Rectal smooth muscle tissue (tissue), 1 donor: ENCODE results near the gene CTSA.
"Not testable (repeated sequence)": the region's sequence is repeated elsewhere in the genome, so short reads cannot be mapped to it uniquely, and the experiment has no call there.

Source experiments
- H3K27ac ChIP-seq: one replicate; pipeline ENCODE4 v1.7.0; 2013; ENCODE audit warnings: low read depth, low read length, inconsistent platforms
- H3K27me3 ChIP-seq: one replicate; pipeline ENCODE4 v1.7.0; 2013; ENCODE audit warnings: low read length; ENCODE audit not compliant: control insufficient read depth, insufficient read depth
- H3K36me3 ChIP-seq: one replicate; pipeline ENCODE4 v1.7.0; 2013; ENCODE audit warnings: low read length; ENCODE audit not compliant: control insufficient read depth, insufficient read depth
- H3K4me1 ChIP-seq: one replicate; pipeline ENCODE4 v1.7.0; 2013; ENCODE audit warnings: low read length; ENCODE audit not compliant: control insufficient read depth, insufficient read depth
- H3K4me3 ChIP-seq: one replicate; pipeline ENCODE4 v1.7.0; 2013; ENCODE audit warnings: low read length
- H3K9ac ChIP-seq: one replicate; pipeline ENCODE4 v1.7.0; 2013; ENCODE audit warnings: low read length

The CTSA gene

DNA sequence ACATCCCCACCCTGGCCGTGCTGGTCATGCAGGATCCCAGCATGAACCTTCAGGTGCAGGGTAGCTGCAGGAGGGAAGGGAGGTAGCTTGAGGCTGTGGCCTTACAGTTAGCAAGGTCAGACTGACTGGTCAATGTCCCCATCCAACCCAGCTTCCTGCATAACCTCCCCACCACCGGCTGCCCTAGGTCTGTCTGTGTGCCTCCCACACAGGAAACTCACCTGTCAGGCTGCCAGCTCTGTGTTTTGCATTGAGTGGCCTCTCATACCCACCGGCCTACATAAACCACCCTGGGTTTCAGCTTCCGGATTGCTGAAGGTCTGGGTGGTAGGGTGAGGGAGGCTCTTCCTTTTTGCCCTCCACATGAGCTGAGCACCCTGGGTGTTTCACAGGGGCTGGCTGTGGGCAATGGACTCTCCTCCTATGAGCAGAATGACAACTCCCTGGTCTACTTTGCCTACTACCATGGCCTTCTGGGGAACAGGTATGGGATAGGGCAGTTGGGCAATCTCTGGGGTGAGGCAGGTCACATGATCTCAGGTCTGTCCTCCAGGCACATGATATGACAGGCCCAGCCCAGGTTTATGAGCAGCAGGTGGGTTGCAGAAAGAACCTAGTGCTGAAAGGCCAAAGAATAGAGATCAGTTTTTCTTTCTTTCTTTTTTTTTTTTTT lies 1.8 kb downstream of the CTSA start:
- Histone ChIP-seq H3K27me3 (no peaks in the 10 kb centered on the region), H3K27ac (no peak overlapping the region), H3K36me3 (peaks cover 13% of the 10 kb centered on the region), H3K4me1 (no peaks in the 10 kb centered on the region), H3K4me3 (peak overlapping the region; percentile 5), H3K9ac (no peak overlapping the region)

DNA sequence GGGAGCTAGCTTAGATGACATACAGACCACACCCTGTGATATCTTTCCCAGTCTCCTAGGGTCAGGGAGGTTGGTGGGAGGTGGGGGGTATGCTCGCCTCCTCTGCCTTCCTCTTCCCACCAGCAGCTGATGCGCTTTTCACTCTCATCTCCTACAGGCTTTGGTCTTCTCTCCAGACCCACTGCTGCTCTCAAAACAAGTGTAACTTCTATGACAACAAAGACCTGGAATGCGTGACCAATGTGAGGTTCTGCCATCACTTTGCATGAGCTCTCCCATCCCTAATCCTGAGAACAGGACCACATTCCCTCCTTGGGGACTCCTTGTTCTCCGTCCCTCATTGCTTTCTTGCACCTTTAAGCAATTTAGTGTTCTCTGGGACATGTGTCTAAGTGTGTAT lies 2.7 kb downstream of the CTSA start:
- H3K36me3 ChIP-seq, result peaks cover 13% of the 10 kb centered on the region
- H3K27me3 ChIP-seq, result no peaks in the 10 kb centered on the region
- H3K9ac ChIP-seq, result no peak overlapping the region
- no peaks in the 10 kb centered on the region for H3K4me1 ChIP-seq
- H3K27ac ChIP-seq, result no peak overlapping the region
- H3K4me3 ChIP-seq, result no peak overlapping the region

DNA sequence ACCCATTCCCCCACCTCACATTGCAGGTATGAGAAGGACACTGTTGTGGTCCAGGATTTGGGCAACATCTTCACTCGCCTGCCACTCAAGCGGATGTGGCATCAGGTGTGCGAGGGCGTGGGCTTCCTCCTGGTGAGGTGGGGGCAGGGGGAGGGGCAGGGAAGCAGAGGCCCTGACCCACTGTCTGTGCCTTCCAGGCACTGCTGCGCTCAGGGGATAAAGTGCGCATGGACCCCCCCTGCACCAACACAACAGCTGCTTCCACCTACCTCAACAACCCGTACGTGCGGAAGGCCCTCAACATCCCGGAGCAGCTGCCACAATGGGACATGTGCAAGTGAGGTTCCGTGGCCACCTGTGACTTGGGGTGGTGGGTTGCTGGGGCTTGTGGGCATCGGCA lies 3.7 kb downstream of the CTSA start:
- no peaks in the 10 kb centered on the region for H3K27me3 ChIP-seq
- no peak overlapping the region for H3K9ac ChIP-seq
- no peaks in the 10 kb centered on the region for H3K4me1 ChIP-seq
- no peak overlapping the region for H3K27ac ChIP-seq
- H3K36me3 ChIP-seq, result peaks cover 13% of the 10 kb centered on the region
- no peak overlapping the region for H3K4me3 ChIP-seq

DNA sequence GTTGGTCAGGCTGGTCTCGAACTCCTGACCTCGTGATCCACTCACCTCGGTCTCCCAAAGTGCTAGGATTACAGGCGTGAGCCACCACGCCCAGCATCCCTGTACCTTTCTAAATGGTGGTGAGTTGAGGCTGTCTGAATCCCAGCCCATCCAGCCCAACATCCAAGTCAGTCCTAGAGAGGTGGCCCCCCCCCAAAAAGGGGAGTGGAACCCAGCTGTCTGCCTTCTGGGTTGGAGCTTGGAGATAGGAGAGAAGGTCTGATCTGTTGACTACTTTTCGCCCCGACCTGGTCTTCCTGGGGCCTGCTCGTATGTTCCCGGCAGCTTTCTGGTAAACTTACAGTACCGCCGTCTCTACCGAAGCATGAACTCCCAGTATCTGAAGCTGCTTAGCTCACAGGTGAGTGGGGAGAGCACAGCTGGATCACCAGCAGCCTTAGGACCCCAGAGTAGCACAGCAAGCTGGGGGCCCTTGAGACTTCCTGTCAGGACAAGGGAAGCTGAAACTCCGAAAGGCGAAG lies 5.6 kb downstream of the CTSA start:
- no peak overlapping the region for H3K4me3 ChIP-seq
- H3K27ac ChIP-seq, result no peak overlapping the region
- peaks cover 13% of the 10 kb centered on the region for H3K36me3 ChIP-seq
- no peaks in the 10 kb centered on the region for H3K4me1 ChIP-seq
- H3K27me3 ChIP-seq, result no peaks in the 10 kb centered on the region
- H3K9ac ChIP-seq, result no peak overlapping the region

DNA sequence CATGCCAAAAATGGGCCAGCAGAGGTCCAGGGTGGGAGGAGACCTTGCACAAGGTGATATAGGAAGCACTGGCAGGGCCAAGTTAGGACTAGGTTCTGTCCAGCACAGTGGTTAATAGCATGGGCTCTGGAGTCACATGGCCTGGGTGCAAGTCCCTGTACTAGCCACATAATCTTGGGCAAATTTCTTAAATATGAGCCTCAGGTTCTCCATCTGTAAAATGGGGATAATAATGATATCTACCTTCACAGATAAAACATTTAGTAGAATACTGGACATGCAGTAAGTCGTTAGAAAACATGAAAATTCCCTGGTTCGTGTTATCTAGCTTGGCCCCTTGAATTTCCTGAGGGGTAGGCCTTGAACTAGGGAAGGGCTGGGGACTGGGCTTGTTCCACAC lies 6.2 kb downstream of the CTSA start:
- H3K36me3 ChIP-seq, result peaks cover 18% of the 10 kb centered on the region
- H3K27me3 ChIP-seq, result no peaks in the 10 kb centered on the region
- no peak overlapping the region for H3K27ac ChIP-seq
- H3K4me3 ChIP-seq, result no peak overlapping the region
- H3K9ac ChIP-seq, result no peak overlapping the region
- H3K4me1 ChIP-seq, result no peaks in the 10 kb centered on the region

DNA sequence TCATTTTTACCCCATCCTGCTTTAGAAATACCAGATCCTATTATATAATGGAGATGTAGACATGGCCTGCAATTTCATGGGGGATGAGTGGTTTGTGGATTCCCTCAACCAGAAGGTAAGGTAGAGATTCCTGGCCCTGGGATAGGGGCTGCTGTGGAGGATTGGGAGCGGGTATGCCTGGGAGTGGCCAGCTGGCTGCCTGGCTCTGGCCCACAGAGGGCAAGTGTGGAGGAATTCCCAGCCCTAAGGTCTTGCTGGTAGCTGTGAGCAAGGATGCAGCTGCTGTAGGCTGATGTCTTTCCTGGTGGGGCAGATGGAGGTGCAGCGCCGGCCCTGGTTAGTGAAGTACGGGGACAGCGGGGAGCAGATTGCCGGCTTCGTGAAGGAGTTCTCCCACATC lies 6.6 kb downstream of the CTSA start:
- no peaks in the 10 kb centered on the region for H3K4me1 ChIP-seq
- no peak overlapping the region for H3K9ac ChIP-seq
- peaks cover 18% of the 10 kb centered on the region for H3K36me3 ChIP-seq
- H3K4me3 ChIP-seq, result no peak overlapping the region
- no peak overlapping the region for H3K27ac ChIP-seq
- no peaks in the 10 kb centered on the region for H3K27me3 ChIP-seq

DNA sequence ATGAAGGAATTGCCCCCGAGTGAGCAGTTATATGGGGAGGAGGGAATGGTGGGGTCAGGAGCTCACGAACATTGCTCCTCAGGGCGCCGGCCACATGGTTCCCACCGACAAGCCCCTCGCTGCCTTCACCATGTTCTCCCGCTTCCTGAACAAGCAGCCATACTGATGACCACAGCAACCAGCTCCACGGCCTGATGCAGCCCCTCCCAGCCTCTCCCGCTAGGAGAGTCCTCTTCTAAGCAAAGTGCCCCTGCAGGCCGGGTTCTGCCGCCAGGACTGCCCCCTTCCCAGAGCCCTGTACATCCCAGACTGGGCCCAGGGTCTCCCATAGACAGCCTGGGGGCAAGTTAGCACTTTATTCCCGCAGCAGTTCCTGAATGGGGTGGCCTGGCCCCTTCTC lies 7.2 kb downstream of the CTSA start:
- Histone ChIP-seq H3K9ac (no peak overlapping the region), H3K27ac (no peak overlapping the region), H3K4me1 (no peaks in the 10 kb centered on the region), H3K27me3 (no peaks in the 10 kb centered on the region), H3K36me3 (peaks cover 15% of the 10 kb centered on the region), H3K4me3 (no peak overlapping the region)

DNA sequence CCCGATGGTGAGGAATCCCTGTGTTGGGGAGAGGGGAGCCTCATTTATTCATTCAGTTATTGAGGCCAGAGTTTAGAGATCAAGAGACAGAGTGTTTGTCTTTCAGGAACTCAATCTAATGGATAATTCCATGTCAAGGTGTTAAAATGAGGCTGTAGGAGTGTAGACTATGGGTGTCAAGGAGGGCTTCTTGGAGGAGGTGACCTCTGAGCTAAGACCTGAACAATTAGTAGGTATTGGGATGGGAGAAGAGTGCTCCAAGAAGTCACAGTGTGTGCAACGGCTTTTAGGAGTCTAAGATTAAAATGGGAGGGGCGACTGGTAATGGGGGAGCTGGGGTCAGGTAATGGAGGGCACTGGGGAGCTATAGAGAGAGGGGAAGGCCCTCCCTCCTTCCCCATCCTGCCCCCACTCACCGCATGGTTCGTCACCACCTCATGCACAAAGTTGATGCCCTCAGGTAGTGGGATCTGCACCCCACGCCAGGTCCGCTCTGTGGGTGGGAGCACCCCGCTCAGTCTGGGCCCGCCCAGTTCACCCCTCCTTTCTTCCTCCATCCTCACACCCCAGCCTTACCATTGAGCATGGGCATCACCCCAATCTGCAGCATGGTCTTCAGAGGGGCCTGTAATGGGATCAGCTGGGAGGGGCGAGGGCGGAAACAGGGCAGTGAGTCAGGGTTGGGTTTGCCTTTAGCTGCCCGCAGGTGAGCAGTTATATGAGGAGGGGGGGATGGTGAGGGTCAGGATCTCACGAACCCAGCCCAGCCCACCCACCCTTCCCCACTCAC lies 8.1 kb downstream of the CTSA start:
- H3K36me3 ChIP-seq, result peaks cover 11% of the 10 kb centered on the region
- H3K4me3 ChIP-seq, result no peak overlapping the region
- no peak overlapping the region for H3K27ac ChIP-seq
- no peaks in the 10 kb centered on the region for H3K27me3 ChIP-seq
- no peaks in the 10 kb centered on the region for H3K4me1 ChIP-seq
- H3K9ac ChIP-seq, result no peak overlapping the region

DNA sequence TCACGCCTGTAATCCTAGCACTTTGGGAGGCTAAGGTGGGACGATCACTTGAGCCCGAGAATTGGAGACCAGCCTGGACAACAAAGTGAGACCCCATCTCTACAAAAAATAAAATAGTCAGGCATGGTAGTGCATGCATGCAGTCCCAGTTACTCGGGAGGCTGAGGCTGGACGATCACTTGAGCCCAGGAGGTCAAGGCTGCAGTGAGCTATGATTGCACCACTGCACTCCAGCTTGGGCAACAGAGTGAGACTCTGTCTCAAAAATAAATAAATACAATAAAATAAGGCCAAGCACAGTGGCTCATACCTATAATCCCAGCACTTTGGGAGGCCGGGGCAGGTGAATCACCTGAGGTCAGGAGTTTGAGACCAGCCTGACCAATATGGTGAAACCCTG lies 10.2 kb downstream of the CTSA start:
- H3K4me3 ChIP-seq, H3K4me1 ChIP-seq, H3K9ac ChIP-seq, H3K27me3 ChIP-seq, H3K27ac ChIP-seq, H3K36me3 ChIP-seq: not testable (repeated sequence)

DNA sequence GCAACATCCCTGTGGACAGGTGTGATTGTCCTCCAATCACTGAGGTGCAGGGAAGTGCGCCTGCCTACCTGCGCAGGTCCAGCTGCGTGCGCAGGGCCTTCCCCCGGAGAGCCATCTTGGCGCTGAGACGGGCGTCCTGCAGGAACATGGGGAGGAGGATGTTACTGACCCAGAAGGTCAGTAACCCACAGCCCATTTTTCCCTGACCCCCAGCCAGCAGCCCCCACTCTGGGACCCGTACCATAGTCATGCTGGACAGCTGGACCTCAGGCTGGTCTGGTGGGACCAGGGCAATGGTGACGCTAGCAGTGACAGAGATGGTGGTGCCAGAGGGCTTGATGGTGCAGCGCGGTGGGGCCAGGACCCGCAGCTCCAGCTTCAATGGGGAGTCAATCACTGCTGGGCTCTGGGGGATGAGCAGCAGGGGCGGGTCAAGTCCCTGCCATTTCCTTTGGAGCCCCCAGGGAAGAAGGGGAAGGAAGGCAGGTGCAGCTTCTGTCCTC lies 11.1 kb downstream of the CTSA start:
- no peaks in the 10 kb centered on the region for H3K4me1 ChIP-seq
- H3K27ac ChIP-seq, result no peak overlapping the region
- H3K4me3 ChIP-seq, result no peak overlapping the region
- H3K9ac ChIP-seq, result no peak overlapping the region
- H3K27me3 ChIP-seq, result no peaks in the 10 kb centered on the region
- peaks cover 7% of the 10 kb centered on the region for H3K36me3 ChIP-seq

DNA sequence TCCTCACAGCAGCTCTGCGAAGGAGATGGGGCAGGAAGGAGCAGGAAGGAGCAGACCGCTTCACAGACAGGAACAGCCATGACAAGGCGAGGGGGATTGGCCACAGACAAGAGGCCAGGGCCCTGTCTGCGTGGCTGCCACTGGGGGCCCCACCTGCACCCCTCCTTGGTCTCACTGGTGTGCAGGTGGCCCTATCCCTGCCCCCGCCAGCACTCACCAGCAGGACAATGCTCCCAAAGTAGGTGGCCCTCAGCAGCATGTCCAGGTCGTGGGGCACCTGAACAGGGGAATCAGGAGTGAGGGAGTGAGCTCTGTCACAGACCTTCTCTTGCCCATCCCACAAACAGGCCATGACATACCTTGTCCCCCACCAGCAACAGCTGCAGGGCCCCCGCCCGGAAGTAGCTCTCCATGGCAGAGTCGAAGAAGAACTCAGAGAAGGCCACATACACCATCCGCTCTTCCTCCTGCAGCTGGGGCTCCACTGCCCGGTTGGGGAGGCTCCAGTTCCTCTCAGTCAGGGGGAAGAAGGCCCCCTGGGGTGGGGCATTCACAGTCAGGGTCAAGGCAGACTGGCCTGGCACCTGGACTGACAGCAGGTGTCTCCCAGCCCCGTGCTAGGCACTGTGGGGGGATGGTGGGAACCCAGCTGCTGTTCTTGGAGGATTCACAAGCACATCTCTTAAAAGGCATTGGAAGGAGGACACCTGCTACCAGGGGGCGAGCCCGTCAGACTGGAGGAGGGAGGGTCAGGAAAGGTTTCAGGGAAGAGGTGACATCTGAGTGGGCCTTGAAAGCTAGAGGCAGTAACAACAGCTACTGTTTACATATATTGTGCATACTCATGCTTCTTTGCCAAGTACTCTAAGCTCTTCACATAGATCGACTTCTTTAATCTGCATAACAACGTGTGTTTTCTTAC lies 13.7 kb downstream of the CTSA start:
- no peak overlapping the region for H3K27ac ChIP-seq
- H3K27me3 ChIP-seq, result no peaks in the 10 kb centered on the region
- H3K4me3 ChIP-seq, result no peak overlapping the region
- no peak overlapping the region for H3K9ac ChIP-seq
- H3K36me3 ChIP-seq, result peaks cover 5% of the 10 kb centered on the region
- no peaks in the 10 kb centered on the region for H3K4me1 ChIP-seq

DNA sequence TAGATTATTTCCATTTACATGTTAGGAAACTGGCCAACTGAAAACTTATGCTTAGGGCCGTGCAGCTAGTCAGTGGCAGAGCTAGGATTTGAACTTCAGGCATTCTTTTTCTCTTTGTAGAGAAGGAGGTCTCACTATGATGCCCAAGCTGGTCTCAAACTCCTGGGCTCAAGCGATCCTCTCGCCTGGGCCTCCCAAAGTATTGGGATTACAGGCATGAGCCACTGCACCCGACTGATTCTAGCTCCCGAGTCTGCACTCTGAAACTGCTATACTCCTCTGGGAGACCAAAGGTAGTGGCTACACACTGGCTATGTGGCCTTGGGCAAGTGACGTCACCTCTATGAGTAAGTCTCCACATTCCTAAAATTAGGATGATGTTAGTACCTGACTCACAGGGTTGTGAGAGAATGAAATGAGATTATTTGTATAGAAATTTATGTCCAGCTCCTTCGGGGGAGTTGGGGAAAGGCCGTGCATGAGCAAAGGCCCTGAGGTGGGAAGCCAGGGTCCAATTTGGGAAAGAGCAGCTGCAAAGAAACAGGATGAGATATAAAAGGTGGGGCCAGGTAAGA lies 14.5 kb downstream of the CTSA start:
- no peak overlapping the region for H3K4me3 ChIP-seq
- H3K27me3 ChIP-seq, result no peaks in the 10 kb centered on the region
- no peak overlapping the region for H3K27ac ChIP-seq
- H3K9ac ChIP-seq, result no peak overlapping the region
- peaks cover 5% of the 10 kb centered on the region for H3K36me3 ChIP-seq
- no peaks in the 10 kb centered on the region for H3K4me1 ChIP-seq
